ENCODE measurements around the gene SLC5A3. TPM values are rescaled to one million over a fixed set of nuclear protein-coding genes. Genes with fewer than 3 reads are reported as not detected.

SLC5A3 gene
- total RNA-seq, 2 donors from 2014 or later, result 8.2 to 44.0 TPM

- H3K4me3 ChIP-seq, result no peak overlapping the region
- TF ChIP-seq CTCF (IDR thresholded peaks at IDR 0.05) (no peak), POLR2AphosphoS5 (IDR thresholded peaks at IDR 0.05) (no peak), POLR2A (IDR thresholded peaks at IDR 0.05) (no peak)
- no peaks in the 10 kb centered on the region for H3K4me1 ChIP-seq (replicated peaks)
- no peaks in the 10 kb centered on the region for H3K9me3 ChIP-seq
- H3K27ac ChIP-seq, result no peak overlapping the region
- no peaks in the 10 kb centered on the region for H3K36me3 ChIP-seq
- DNase-seq (ENCODE audit: low spot score), result no peak
- no peaks in the 10 kb centered on the region for H3K27me3 ChIP-seq (replicated peaks; ENCODE audit: insufficient read depth)
- intact Hi-C loops (cut with DNase I), result no loop called here
- 81% methylated on average over 2 of the region's 2 CpGs for WGBS
Measured at GRCh38 chr21:34100337-34100736, 27.0 kb downstream of the SLC5A3 start.

GRCh38 chr21:34100790-34101189 lies 27.4 kb downstream of the SLC5A3 start:
- no peak overlapping the region for H3K4me3 ChIP-seq
- no peaks in the 10 kb centered on the region for H3K36me3 ChIP-seq
- H3K27me3 ChIP-seq (replicated peaks; ENCODE audit: insufficient read depth), result no peaks in the 10 kb centered on the region
- H3K9me3 ChIP-seq, result no peaks in the 10 kb centered on the region
- no peak overlapping the region for H3K27ac ChIP-seq
- no peak for TF ChIP-seq CTCF (IDR thresholded peaks at IDR 0.05)
- no peak for TF ChIP-seq POLR2A (IDR thresholded peaks at IDR 0.05)
- TF ChIP-seq POLR2AphosphoS5 (IDR thresholded peaks at IDR 0.05), result no peak
- WGBS, result 68% methylated on average over 4 of the region's 4 CpGs
- no peaks in the 10 kb centered on the region for H3K4me1 ChIP-seq (replicated peaks)
- intact Hi-C loops (cut with DNase I), result no loop called here
- DNase-seq (ENCODE audit: low spot score), result no peak

GRCh38 chr21:34105947-34106541 lies 32.7 kb downstream of the SLC5A3 start:
- Histone ChIP-seq H3K36me3 (no peaks in the 10 kb centered on the region), H3K4me1 (replicated peaks) (no peaks in the 10 kb centered on the region), H3K4me3 (no peak overlapping the region), H3K27me3 (replicated peaks; ENCODE audit: insufficient read depth) (no peaks in the 10 kb centered on the region), H3K27ac (no peak overlapping the region), H3K9me3 (no peaks in the 10 kb centered on the region)
- TF ChIP-seq CTCF (IDR thresholded peaks at IDR 0.05), result no peak
- no peak for TF ChIP-seq POLR2A (IDR thresholded peaks at IDR 0.05)
- TF ChIP-seq POLR2AphosphoS5 (IDR thresholded peaks at IDR 0.05), result no peak
- intact Hi-C loops (cut with DNase I), result no loop called here
- no peak for DNase-seq (ENCODE audit: low spot score)

- H3K36me3 ChIP-seq, result no peaks in the 10 kb centered on the region
- intact Hi-C loops (cut with DNase I), result no loop called here
- no peaks in the 10 kb centered on the region for H3K9me3 ChIP-seq
- DNase-seq (ENCODE audit: low spot score), result no peak
- H3K4me1 ChIP-seq (replicated peaks), result no peaks in the 10 kb centered on the region
- TF ChIP-seq POLR2AphosphoS5 (IDR thresholded peaks at IDR 0.05), result no peak
- H3K27ac ChIP-seq, result no peak overlapping the region
- WGBS, result 83% methylated on average over 1 of the region's 1 CpG
- no peak overlapping the region for H3K4me3 ChIP-seq
- no peaks in the 10 kb centered on the region for H3K27me3 ChIP-seq (replicated peaks; ENCODE audit: insufficient read depth)
Measured at GRCh38 chr21:34107606-34108005, 34.2 kb downstream of the SLC5A3 start.

GRCh38 chr21:34109075-34109474 lies 35.7 kb downstream of the SLC5A3 start:
- intact Hi-C loops (cut with DNase I), result no loop called here
- Histone ChIP-seq H3K27me3 (replicated peaks; ENCODE audit: insufficient read depth) (no peaks in the 10 kb centered on the region), H3K4me3 (no peak overlapping the region), H3K27ac (no peak overlapping the region), H3K36me3 (no peaks in the 10 kb centered on the region), H3K9me3 (no peaks in the 10 kb centered on the region), H3K4me1 (replicated peaks) (no peaks in the 10 kb centered on the region)
- 86% methylated on average over 7 of the region's 7 CpGs for WGBS
- TF ChIP-seq POLR2AphosphoS5 (IDR thresholded peaks at IDR 0.05) (no peak), CTCF (IDR thresholded peaks at IDR 0.05) (no peak), POLR2A (IDR thresholded peaks at IDR 0.05) (no peak)
- DNase-seq (ENCODE audit: low spot score), result no peak

Data from prostate gland (tissue), 2 donors.